K562 (cell line): Measurements from ENCODE around the gene CTSF. TPM values are rescaled to one million over a fixed set of nuclear protein-coding genes. Genes with fewer than 3 reads are reported as not detected.

Experiments used
- CHD4 ChIP-seq: fragments of 200-600 bp; sonication (generic); IDR thresholded peaks from 3 replicates; pipeline ENCODE4 v1.6.1; 2012; ENCODE audit warnings: low read depth, mild to moderate bottlenecking, mixed read lengths, low read length, inconsistent platforms; ENCODE audit not compliant: insufficient read depth, insufficient replicate concordance, poor library complexity, severe bottlenecking
- KLF16 ChIP-seq: IDR thresholded peaks from 2 replicates; pipeline ENCODE4 v1.6.1; 2016; ENCODE audit warnings: antibody characterized with exemption
- MAFF ChIP-seq: IDR thresholded peaks from 2 replicates; pipeline ENCODE4 v1.6.1; 2012; ENCODE audit warnings: low read length, improper control_type of control experiment
- MIER1 ChIP-seq: fragments of 450-650 bp; IDR thresholded peaks from 2 replicates; pipeline ENCODE4 v1.6.1; 2016; ENCODE audit warnings: antibody characterized with exemption, mild to moderate bottlenecking, low read depth
- MTA2 ChIP-seq: fragments of 450-650 bp; IDR thresholded peaks from 2 replicates; pipeline ENCODE4 v1.6.1; 2016; ENCODE audit warnings: low read depth
- PCBP1 ChIP-seq: fragments of 200-400 bp; formaldehyde crosslinking; IDR thresholded peaks from 2 replicates; pipeline ENCODE4 v1.6.1; 2018; ENCODE audit warnings: mild to moderate bottlenecking, low read depth, low read length; ENCODE audit not compliant: poor library complexity, severe bottlenecking
- PML ChIP-seq: IDR thresholded peaks from 2 replicates; pipeline ENCODE4 v1.6.1; 2012; ENCODE audit warnings: low read length, inconsistent platforms
- RBM14 ChIP-seq: fragments of 200-400 bp; formaldehyde crosslinking; IDR thresholded peaks from 2 replicates; pipeline ENCODE4 v1.6.1; 2018; ENCODE audit warnings: low read depth, mild to moderate bottlenecking, low read length, moderate library complexity, borderline replicate concordance; ENCODE audit not compliant: insufficient read depth
- SMARCA4 ChIP-seq: fragments of 450-650 bp; IDR thresholded peaks from 2 replicates; pipeline ENCODE4 v1.6.1; 2016
- TAF1 ChIP-seq: IDR thresholded peaks from 2 replicates; pipeline ENCODE4 v1.6.1; 2011; ENCODE audit warnings: mild to moderate bottlenecking, low read length, moderate library complexity; ENCODE audit not compliant: insufficient read depth, control insufficient read depth, severe bottlenecking; ENCODE audit errors: extremely low read depth
- ZNF589 ChIP-seq: fragments of 200-800 bp; sonication (Bioruptor generic); IDR thresholded peaks from 2 replicates; pipeline ENCODE4 v1.6.1; 2016; ENCODE audit warnings: low read depth, missing genetic modification characterization, missing compliant biosample characterization
- ZNF592 ChIP-seq: fragments of 450-650 bp; IDR thresholded peaks from 2 replicates; pipeline ENCODE4 v1.6.1; 2017; ENCODE audit warnings: antibody characterized with exemption, mild to moderate bottlenecking
- ZNF609 ChIP-seq: sonication (generic); formaldehyde crosslinking; IDR thresholded peaks from 2 replicates; pipeline ENCODE4 v1.8.1; 2023; ENCODE audit warnings: missing genetic modification reagents, mild to moderate bottlenecking, borderline replicate concordance
- ZSCAN29 ChIP-seq: fragments of 450-650 bp; IDR thresholded peaks from 2 replicates; pipeline ENCODE4 v1.6.1; 2017
- polyA plus RNA-seq, 8 experiments: library from polyadenylated mRNA; depleted of rRNA in 4 of 8; stranded (reverse) in 5 of 8; unstranded in 3 of 8; fragments of >200 nt; fragmentation: Nextera tagmentation in 2 of 8; fragmentation: Illumina TruSeq in 1 of 8; extraction: Ambion mirVana in 2 of 8; extraction: Trizol in 1 of 8; gene quantifications; 2 replicates each; pipeline versions ENCODE4 v1.2.1 to v1.2.3, GENCODE V29; 2011 to 2014; ENCODE audit warnings: inconsistent platforms in 1 of 8, missing spikeins in 1 of 8
- total RNA-seq, 7 experiments: library from RNA; depleted of rRNA in 6 of 7; stranded (reverse); fragments of >200 nt in 6 of 7; fragmentation: Illumina TruSeq in 2 of 7; extraction: Trizol in 2 of 7; gene quantifications; 2 replicates each; pipeline versions ENCODE4 v1.2.1 to v1.2.3, GENCODE V29; 2011 to 2021; ENCODE audit warnings: low replicate concordance in 1 of 7
- TF ChIP-seq, protein P1 (sequence below): fragments of 250-450 bp; sonication (Bioruptor Pico); IDR thresholded peaks from 2 replicates; pipeline ENCODE4 v1.9.0; 2021; ENCODE audit warnings: mild to moderate bottlenecking
- TF ChIP-seq, protein P2 (sequence below), 3 experiments: fragments of 200-800 bp in 1 of 3; sonication (Bioruptor generic) in 1 of 3; sonication (generic) in 1 of 3; formaldehyde crosslinking in 1 of 3; IDR thresholded peaks; 2 replicates each; pipeline versions ENCODE4 v1.6.1 to v1.8.0; 2016 to 2022; ENCODE audit warnings: mild to moderate bottlenecking in 2 of 3, missing compliant biosample characterization in 2 of 3, missing genetic modification characterization in 2 of 3, missing genetic modification reagents in 1 of 3
- TF ChIP-seq, protein P3 (sequence below): fragments of 450-650 bp; IDR thresholded peaks from 2 replicates; pipeline ENCODE4 v1.6.1; 2016; ENCODE audit warnings: low read depth, mild to moderate bottlenecking, moderate library complexity

The CTSF gene
- total and polyA plus RNA-seq, 9 of the 15 experiments (the other 6 are each of a cell fraction or from before 2014, with no cell fraction given) = 0.41 to 10.5 (median 3.8) TPM

GRCh38 chr11:66604155-66604554, 35.7 kb upstream of the CTSF start (continued):
- TF ChIP-seq PCBP1 = no peak
- peak; percentile 56 for TF ChIP-seq SMARCA4
- no peak for TF ChIP-seq ZNF589 (CRISPR knock-in tag)
- TF ChIP-seq ZSCAN29 = no peak
- no peak for TF ChIP-seq MAFF
- no peak for TF ChIP-seq PML
- TF ChIP-seq RBM14 = no peak
- TF ChIP-seq CHD4 = no peak
- no peak for TF ChIP-seq ZNF592
- TF ChIP-seq, protein P1, sequence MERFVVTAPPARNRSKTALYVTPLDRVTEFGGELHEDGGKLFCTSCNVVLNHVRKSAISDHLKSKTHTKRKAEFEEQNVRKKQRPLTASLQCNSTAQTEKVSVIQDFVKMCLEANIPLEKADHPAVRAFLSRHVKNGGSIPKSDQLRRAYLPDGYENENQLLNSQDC (CRISPR knock-in tag) = no peak
- 0 out of 2 replicates have a peak, but pooled peaks have one; percentile 16 for TF ChIP-seq KLF16
- TF ChIP-seq, protein P2, sequence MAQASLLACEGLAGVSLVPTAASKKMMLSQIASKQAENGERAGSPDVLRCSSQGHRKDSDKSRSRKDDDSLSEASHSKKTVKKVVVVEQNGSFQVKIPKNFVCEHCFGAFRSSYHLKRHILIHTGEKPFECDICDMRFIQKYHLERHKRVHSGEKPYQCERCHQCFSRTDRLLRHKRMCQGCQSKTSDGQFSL (CRISPR knock-in tag; IDR thresholded peaks at IDR 0.05) = no peak
- TF ChIP-seq, protein P2 (tag; IDR thresholded peaks at IDR 0.05) = no peak
- no peak for TF ChIP-seq ZNF609
- no peak for TF ChIP-seq MIER1
- TF ChIP-seq, protein P3, sequence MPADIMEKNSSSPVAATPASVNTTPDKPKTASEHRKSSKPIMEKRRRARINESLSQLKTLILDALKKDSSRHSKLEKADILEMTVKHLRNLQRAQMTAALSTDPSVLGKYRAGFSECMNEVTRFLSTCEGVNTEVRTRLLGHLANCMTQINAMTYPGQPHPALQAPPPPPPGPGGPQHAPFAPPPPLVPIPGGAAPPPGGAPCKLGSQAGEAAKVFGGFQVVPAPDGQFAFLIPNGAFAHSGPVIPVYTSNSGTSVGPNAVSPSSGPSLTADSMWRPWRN = no peak
- TF ChIP-seq TAF1 = no peak
- TF ChIP-seq MTA2 = peak; percentile 61
